ENCODE measurements around the gene FHIT. TPM values are rescaled to one million over a fixed set of nuclear protein-coding genes. Genes with fewer than 3 reads are reported as not detected.

Gene FHIT
- total RNA-seq, 4 donors from 2014 or later: 1.6 to 12.9 (median 7.8) TPM

DNA sequence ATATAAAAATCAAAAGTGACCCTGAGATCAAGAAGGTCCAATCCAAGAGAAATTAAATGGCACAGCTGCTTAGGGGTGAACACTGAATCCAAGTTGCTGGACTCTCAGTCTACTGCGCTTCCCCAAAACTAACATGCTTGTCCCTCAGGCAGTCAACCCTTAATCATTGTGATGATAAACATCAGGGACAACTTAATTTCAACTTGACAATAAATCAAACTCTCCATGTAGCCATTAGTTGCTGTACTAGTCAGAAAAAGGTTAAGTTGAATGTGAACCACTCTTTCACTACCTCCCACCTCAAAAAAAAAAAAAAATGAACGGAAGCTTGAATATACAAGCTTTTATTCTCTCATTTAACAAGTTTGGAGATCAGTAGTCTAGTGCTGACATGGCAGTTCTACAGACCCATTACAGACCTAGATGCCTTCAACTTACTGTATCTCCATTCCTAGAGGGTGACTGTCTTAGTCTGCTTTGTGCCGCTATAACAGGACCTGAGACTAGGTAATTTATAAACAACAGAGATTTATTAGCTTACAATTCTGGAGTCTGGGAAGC lies 185.7 kb downstream of the FHIT start:
- no peaks in the 10 kb centered on the region for H3K4me1 ChIP-seq
- TF ChIP-seq, protein P1, sequence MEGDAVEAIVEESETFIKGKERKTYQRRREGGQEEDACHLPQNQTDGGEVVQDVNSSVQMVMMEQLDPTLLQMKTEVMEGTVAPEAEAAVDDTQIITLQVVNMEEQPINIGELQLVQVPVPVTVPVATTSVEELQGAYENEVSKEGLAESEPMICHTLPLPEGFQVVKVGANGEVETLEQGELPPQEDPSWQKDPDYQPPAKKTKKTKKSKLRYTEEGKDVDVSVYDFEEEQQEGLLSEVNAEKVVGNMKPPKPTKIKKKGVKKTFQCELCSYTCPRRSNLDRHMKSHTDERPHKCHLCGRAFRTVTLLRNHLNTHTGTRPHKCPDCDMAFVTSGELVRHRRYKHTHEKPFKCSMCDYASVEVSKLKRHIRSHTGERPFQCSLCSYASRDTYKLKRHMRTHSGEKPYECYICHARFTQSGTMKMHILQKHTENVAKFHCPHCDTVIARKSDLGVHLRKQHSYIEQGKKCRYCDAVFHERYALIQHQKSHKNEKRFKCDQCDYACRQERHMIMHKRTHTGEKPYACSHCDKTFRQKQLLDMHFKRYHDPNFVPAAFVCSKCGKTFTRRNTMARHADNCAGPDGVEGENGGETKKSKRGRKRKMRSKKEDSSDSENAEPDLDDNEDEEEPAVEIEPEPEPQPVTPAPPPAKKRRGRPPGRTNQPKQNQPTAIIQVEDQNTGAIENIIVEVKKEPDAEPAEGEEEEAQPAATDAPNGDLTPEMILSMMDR (IDR thresholded peaks at IDR 0.05): no peak
- no peak for TF ChIP-seq POLR2A (IDR thresholded peaks at IDR 0.05)
- no peak for TF ChIP-seq EP300 (IDR thresholded peaks at IDR 0.05)
- WGBS, 2 donors: 69 to 88% methylated on average over 3 of the region's 3 CpGs

DNA sequence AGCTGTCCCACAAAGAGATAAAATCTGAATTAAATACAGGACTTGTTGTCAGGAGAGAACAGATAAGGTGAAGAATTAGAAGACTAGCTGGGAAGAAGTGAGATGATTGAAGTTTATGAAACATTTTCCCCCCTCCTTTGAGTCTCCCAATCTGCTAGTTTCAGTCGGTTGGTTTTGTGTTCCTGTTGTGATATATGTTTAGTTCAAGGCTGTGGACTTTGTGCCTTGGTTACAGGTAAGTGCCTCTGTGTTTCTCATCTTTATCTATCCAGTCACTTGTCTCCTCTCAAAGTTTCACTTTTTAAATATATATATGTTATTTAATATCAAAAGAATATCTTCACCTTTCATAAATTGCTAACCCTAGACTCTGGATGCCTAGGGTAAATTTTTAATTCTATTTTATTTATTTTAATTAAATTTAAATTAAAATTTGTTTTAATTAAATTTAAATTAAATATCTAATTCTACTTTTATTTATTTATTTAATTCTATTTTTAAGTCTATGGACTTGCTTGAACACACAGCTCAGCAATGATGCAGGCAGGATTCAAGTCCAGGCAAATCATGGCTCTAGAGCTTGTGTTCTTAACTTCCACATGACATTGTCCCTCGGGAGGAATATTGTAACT lies 190.0 kb downstream of the FHIT start:
- TF ChIP-seq POLR2A (IDR thresholded peaks at IDR 0.05) (no peak), EP300 (IDR thresholded peaks at IDR 0.05) (no peak)
- TF ChIP-seq, protein P1 (IDR thresholded peaks at IDR 0.05): no peak
- Histone ChIP-seq H3K27me3 (no peaks in the 10 kb centered on the region), H3K36me3 (no peaks in the 10 kb centered on the region), H3K4me3 (no peak overlapping the region), H3K27ac (no peak overlapping the region), H3K4me1 (no peaks in the 10 kb centered on the region), H3K9me3 (peaks cover 0 to 9% (median 3%) of the 10 kb centered on the region in 4 donors)
- DNase-seq (ENCODE audit: low spot score in 2 of 2): no peak
- 86 to 88% methylated on average over 2 of the region's 2 CpGs for WGBS, 2 donors

More for the DNA sequence above, 185.7 kb downstream of the FHIT start:
- DNase-seq (ENCODE audit: low spot score in 2 of 2): no peak
- H3K9me3 ChIP-seq: peaks cover 0 to 9% (median 3%) of the 10 kb centered on the region in 4 donors
- no peaks in the 10 kb centered on the region for H3K36me3 ChIP-seq
- no peak overlapping the region for H3K4me3 ChIP-seq
- no peaks in the 10 kb centered on the region for H3K27me3 ChIP-seq
- H3K27ac ChIP-seq: no peak overlapping the region

DNA sequence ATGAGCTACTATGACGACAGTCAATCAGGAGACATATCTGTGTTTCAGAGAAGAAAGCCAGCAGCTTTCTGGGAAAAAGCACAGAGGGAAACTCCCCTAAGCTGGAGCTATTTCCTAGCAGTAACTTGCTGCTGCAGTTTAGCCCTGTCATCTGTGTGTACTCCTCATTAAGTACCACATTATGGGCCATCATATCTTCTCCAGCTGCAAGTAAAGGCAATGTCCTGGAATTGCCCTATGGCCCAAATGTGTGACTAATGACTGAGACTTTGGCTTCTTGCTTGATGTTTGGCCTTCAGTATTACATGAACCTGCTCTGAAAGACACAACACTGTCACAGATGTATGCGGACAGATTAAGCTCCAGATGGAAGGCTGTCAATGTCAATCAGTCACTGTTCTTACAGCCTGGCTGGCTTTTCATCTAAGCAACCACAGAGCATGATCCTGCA lies 190.8 kb downstream of the FHIT start:
- DNase-seq (ENCODE audit: low spot score in 2 of 2): no peak
- Histone ChIP-seq H3K4me3 (no peak overlapping the region), H3K27me3 (no peaks in the 10 kb centered on the region), H3K9me3 (peaks cover 0 to 9% (median 3%) of the 10 kb centered on the region in 4 donors), H3K36me3 (no peaks in the 10 kb centered on the region), H3K4me1 (no peaks in the 10 kb centered on the region), H3K27ac (no peak overlapping the region)
- WGBS, 2 donors: 82 to 92% methylated on average over 2 of the region's 2 CpGs
- TF ChIP-seq, protein P1 (IDR thresholded peaks at IDR 0.05): no peak
- no peak for TF ChIP-seq POLR2A (IDR thresholded peaks at IDR 0.05)
- no peak for TF ChIP-seq EP300 (IDR thresholded peaks at IDR 0.05)

DNA sequence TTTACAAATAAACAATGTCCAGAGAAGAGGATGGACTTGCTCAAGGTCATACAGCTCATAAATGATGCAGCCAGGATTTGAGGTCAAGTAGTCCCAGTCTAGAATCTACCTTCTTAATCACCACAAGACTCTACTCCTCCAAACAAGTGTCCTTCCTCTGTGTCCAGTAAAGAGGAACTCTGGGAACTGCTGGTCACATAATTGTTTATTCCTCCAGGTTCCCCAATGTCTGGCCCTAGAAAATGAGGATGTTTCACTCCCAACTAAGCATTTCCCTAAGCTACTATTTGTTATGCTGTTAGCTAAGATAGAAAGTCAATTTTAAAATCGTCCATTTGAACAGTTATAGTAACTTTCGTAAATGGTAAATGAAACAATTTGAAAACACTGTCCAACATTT lies 192.4 kb downstream of the FHIT start:
- Histone ChIP-seq H3K4me1 (no peaks in the 10 kb centered on the region), H3K27ac (no peak overlapping the region), H3K9me3 (peaks cover 0 to 3% (median under 1%) of the 10 kb centered on the region in 4 donors), H3K4me3 (no peak overlapping the region), H3K36me3 (no peaks in the 10 kb centered on the region), H3K27me3 (no peaks in the 10 kb centered on the region)
- no peak for DNase-seq (ENCODE audit: low spot score in 2 of 2)
- TF ChIP-seq, protein P1 (IDR thresholded peaks at IDR 0.05): no peak
- TF ChIP-seq POLR2A (IDR thresholded peaks at IDR 0.05): no peak
- WGBS, 2 donors: 82 to 88% methylated on average over 2 of the region's 2 CpGs

DNA sequence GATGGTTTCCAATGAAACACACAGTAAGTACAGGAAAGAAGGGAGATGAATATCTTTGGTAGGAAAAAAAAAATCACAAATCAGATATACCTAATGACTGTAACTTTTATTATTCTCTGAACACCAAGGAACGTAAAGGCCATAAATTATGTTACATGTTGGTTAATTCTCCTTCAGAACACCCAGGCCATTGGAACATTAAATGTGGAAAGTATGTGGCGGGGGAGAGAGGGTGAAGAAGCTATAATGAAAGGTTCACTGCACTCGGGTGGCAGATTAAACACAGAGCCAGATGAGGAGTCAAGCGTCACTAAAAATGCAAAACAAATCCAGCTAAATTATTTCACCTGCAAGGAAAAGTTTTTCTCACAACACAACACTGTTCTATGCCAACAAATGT lies 193.8 kb downstream of the FHIT start:
- H3K9me3 ChIP-seq: no peaks in the 10 kb centered on the region
- no peaks in the 10 kb centered on the region for H3K27me3 ChIP-seq
- H3K4me3 ChIP-seq: no peak overlapping the region
- DNase-seq (ENCODE audit: low spot score in 2 of 2): no peak
- TF ChIP-seq, protein P1 (IDR thresholded peaks at IDR 0.05): no peak
- H3K4me1 ChIP-seq: no peaks in the 10 kb centered on the region
- WGBS, 2 donors: 78 to 84% methylated on average over 4 of the region's 4 CpGs
- H3K27ac ChIP-seq: no peak overlapping the region
- no peaks in the 10 kb centered on the region for H3K36me3 ChIP-seq
